Duodenal mucosa (tissue), 2 donors: ENCODE results near the gene SLC4A1AP.
"Not testable (repeated sequence)": the region's sequence is repeated elsewhere in the genome, so short reads cannot be mapped to it uniquely, and the experiment has no call there.

Experiments used
- H3K27ac ChIP-seq: one replicate; pipeline ENCODE4 v1.7.0; 2013; ENCODE audit warnings: low read depth, low read length
- H3K27me3 ChIP-seq, 2 donors: one replicate each; pipeline ENCODE4 v1.7.0; 2013; ENCODE audit warnings: low read length in 2 of 2, control low read depth in 1 of 2; ENCODE audit not compliant: insufficient read depth in 2 of 2, control insufficient read depth in 1 of 2
- H3K36me3 ChIP-seq, 2 donors: one replicate each; pipeline ENCODE4 v1.7.0; 2013; ENCODE audit warnings: low read length in 2 of 2, control low read depth in 1 of 2; ENCODE audit not compliant: insufficient read depth in 2 of 2, control insufficient read depth in 1 of 2
- H3K4me1 ChIP-seq, 2 donors: one replicate each; pipeline ENCODE4 v1.7.0; 2013; ENCODE audit warnings: low read length in 2 of 2, control low read depth in 1 of 2; ENCODE audit not compliant: insufficient read depth in 2 of 2, control insufficient read depth in 1 of 2
- H3K4me3 ChIP-seq, 2 donors: one replicate each; pipeline ENCODE4 v1.7.0; 2013; ENCODE audit warnings: low read length in 2 of 2, low read depth in 1 of 2
- H3K9ac ChIP-seq, 2 donors: one replicate each; pipeline ENCODE4 v1.7.0; 2013; ENCODE audit warnings: low read length in 2 of 2, low read depth in 1 of 2
- H3K9me3 ChIP-seq, 2 donors: one replicate each; pipeline ENCODE4 v1.7.0; 2013; ENCODE audit warnings: low read length in 2 of 2, control low read depth in 1 of 2; ENCODE audit not compliant: control insufficient read depth in 1 of 2

The SLC4A1AP gene

DNA sequence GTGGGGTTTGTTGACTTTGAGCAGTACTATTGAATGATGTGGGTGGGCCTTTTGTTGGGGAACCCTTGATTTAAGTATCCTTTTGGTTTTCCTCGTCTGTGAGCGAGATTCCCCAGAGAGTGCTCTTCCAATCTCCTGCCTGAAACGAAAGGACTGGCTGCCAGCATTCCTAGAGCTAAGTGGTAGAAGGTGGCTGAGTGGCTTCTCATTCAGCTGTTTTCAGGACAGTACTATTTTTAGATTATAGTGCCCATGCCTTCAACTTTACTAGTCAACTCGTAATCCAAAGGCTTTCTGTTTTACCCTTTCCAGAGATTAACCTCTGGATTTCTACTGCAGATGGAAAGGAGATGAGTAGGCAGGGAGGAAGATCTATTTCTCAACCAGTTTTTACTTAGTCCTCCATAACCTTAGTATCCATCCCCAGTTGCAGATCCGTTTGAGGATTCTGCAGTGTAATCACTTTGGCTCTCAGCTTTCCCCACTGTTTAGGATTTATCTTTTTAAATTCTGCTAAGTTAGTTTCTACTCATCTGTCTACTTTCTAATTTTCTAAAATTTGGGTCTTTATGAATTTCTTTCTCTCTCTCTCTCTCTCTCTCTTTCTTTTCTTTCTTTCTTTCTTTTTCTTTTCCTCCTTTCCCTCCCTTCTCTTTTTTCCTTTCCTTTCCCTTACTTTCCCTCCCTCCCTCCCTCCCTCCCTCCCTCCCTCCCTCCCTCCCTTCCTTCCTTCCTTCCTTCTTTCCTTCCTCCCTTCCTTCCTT is 9.2 kb downstream of the SLC4A1AP start:
- H3K36me3 ChIP-seq, result peaks cover 25 to 55% of the 10 kb centered on the region in 2 donors
- H3K9me3 ChIP-seq, result no peaks in the 10 kb centered on the region
- no peak overlapping the region for H3K4me3 ChIP-seq
- H3K9ac ChIP-seq, result no peak overlapping the region
- H3K27ac ChIP-seq, result no peak overlapping the region
- no peaks in the 10 kb centered on the region for H3K27me3 ChIP-seq
- H3K4me1 ChIP-seq, result no peaks in the 10 kb centered on the region

DNA sequence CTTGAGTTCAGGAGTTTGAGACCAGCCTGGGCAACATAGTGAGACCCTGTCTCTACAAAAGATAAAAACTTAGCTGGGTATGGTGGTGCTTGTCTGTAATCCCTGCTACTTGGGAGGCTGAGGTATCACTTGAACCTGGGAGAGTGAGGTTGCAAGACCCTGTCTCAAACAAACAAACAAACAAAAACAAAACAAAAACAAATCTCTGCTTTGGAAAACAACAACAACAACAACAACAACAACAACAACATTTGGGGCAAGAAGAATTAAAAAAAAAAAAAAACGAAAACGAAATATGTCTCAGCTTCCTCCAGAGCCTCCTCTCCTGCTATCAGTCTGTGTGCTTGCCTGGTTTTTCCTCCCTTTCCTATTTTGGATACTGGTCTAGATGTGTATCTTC is 16.9 kb downstream of the SLC4A1AP start:
- Histone ChIP-seq H3K4me1 (peaks cover 6 to 10% of the 10 kb centered on the region in 2 donors), H3K4me3 (no peak overlapping the region), H3K27me3 (no peaks in the 10 kb centered on the region), H3K9me3 (no peaks in the 10 kb centered on the region), H3K9ac (no peak overlapping the region), H3K27ac (no peak overlapping the region), H3K36me3 (peaks cover 15 to 57% of the 10 kb centered on the region in 2 donors)

DNA sequence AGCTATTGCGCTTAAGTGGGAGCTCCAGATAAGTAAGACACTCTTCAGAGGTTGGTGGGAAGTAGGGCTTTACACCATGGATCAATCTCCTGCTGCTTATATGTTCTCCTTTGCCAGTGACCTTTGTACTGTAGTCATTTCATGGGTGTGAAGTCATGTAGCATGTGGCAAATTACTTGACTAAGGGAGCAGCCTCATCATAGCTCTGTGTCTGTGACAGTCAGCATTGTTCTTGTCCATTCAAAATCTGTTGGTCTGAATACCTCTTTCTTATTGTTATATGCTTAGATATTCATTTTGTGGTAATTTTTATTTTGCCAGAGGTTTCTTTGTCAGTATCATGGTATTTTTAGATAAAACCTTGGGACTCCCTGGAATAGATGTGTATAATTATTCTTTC is 18.2 kb downstream of the SLC4A1AP start:
- Histone ChIP-seq H3K27ac (no peak overlapping the region), H3K9me3 (no peaks in the 10 kb centered on the region), H3K9ac (no peak overlapping the region), H3K27me3 (no peaks in the 10 kb centered on the region), H3K4me3 (no peak overlapping the region), H3K36me3 (peaks cover 16 to 56% of the 10 kb centered on the region in 2 donors), H3K4me1 (peaks cover 6 to 10% of the 10 kb centered on the region in 2 donors)

DNA sequence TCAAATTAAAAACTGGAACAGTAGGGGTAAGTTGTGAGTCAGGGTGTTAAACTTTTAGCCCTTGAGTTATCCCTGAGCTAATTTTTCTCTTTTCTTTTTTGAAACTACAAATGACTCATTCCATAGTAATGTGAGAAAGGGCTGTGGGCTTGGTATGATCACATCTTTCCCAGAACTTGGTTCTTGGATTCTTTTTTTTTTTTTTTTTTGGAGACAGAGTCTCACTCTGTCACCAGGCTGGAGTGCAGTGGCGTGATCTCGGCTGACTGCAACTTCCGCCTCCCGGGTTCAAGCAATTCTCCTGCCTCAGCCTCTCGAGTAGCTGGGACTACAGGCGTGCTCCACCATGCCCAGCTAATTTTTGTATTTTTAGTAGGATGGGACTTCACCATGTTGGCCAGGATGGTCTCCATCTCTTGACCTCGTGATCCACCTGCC is 18.7 kb downstream of the SLC4A1AP start:
- H3K27ac ChIP-seq, H3K4me3 ChIP-seq, H3K9ac ChIP-seq, H3K9me3 ChIP-seq, H3K27me3 ChIP-seq, H3K4me1 ChIP-seq: not testable (repeated sequence)
- H3K36me3 ChIP-seq, result peaks cover 16 to 57% of the 10 kb centered on the region in 2 donors

DNA sequence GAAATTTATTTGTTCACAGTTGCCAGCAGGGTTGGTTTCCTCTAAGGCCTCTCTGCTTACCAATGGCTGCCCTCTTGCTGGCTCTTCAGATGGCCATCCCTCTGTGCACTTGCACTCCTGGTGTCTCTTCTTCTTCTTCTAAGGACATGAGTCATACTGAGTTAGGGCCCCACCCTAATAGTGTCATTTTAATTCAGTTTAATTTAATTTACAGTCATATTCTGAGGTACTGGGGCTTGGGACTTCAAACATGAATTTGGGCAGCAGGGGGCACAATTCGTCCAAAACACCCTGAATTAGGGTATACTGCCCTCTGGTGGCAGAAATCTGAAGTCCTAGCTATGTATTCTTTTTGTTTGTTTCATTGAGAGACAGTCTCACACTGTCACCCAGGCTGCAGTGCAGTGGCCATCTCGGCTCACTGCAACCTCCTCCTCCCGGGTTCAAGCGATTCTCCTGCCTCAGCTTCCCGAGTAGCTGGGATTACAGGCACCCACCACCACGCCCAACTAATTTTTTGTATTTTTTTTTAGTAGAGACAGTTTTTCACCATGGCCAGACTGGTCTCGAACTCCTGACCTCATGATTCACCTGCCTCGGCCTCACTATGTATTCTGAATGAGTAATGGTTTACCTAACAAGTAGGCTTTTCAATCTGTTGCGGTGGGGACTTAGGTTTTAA is 19.8 kb downstream of the SLC4A1AP start:
- H3K36me3 ChIP-seq, result peaks cover 10 to 56% of the 10 kb centered on the region in 2 donors
- no peaks in the 10 kb centered on the region for H3K9me3 ChIP-seq
- peaks cover 6 to 10% of the 10 kb centered on the region in 2 donors for H3K4me1 ChIP-seq
- H3K9ac ChIP-seq, result no peak overlapping the region
- H3K27me3 ChIP-seq, result no peaks in the 10 kb centered on the region
- H3K4me3 ChIP-seq, result no peak overlapping the region
- H3K27ac ChIP-seq, result no peak overlapping the region

DNA sequence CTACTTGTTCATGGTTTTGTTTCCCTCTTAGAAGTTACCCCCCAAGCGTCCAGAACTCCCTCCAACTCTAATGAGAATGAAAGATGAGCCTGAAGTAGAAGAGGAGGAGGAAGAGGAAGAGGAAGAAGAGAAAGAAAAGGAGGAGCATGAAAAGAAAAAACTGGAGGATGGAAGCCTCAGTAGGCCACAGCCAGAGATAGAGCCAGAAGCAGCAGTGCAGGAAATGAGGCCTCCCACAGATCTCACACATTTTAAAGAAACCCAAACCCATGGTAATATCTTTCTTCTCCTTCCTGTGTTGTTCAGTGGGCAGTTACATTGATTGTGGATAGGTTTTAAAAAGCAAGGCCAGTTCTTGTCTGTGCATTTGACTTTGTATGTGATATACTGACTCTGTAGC is 21.3 kb downstream of the SLC4A1AP start:
- not testable (repeated sequence) for H3K27ac ChIP-seq, H3K9me3 ChIP-seq, H3K9ac ChIP-seq, H3K4me3 ChIP-seq, H3K27me3 ChIP-seq, H3K4me1 ChIP-seq
- peaks cover 13 to 58% of the 10 kb centered on the region in 2 donors for H3K36me3 ChIP-seq

DNA sequence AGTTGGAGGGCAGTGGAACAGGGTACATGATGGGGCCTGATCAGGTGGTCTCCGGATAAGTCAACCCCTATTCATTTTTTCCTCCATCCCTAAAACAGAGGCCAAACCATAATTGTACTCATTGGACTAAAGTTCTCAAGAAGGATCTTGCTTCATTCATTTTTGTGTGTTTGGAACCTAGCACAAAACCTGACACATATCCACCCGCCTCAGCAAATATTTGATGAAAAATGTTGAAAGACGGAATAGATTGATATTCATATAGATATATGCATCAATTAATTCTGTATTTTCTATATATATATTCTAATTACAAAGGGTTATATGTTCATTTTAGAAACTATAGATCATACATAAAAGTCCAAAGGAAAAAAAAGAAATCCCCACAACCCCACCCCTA is 21.9 kb downstream of the SLC4A1AP start:
- Histone ChIP-seq H3K27ac (no peak overlapping the region), H3K9me3 (no peaks in the 10 kb centered on the region), H3K4me1 (peaks cover 6 to 10% of the 10 kb centered on the region in 2 donors), H3K36me3 (peaks cover 13 to 58% of the 10 kb centered on the region in 2 donors), H3K27me3 (no peaks in the 10 kb centered on the region), H3K9ac (no peak overlapping the region), H3K4me3 (no peak overlapping the region)

DNA sequence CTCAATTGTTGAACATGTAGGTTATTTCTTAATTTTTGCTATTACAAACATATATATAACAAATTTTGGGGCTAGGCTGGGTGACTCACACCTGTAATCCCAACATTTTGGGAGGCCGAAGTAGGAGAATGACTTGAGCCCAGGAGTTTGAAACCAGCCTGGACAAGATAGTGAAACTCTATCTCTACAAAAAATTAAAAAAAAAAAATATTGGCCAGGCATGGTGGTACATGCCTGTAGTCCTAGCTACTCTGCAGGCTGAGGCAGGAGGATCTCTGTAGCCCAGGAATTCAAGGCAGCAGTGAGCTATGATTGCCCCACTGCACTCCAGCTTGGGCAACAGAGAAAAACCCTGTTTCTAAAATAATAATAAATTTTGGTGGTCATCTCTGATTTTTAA is 23.5 kb downstream of the SLC4A1AP start:
- H3K4me1 ChIP-seq, result no peaks in the 10 kb centered on the region
- H3K27me3 ChIP-seq, result no peaks in the 10 kb centered on the region
- H3K36me3 ChIP-seq, result peaks cover 13 to 48% of the 10 kb centered on the region in 2 donors
- H3K4me3 ChIP-seq, result no peak overlapping the region
- H3K9ac ChIP-seq, result no peak overlapping the region
- H3K27ac ChIP-seq, result no peak overlapping the region
- no peaks in the 10 kb centered on the region for H3K9me3 ChIP-seq

DNA sequence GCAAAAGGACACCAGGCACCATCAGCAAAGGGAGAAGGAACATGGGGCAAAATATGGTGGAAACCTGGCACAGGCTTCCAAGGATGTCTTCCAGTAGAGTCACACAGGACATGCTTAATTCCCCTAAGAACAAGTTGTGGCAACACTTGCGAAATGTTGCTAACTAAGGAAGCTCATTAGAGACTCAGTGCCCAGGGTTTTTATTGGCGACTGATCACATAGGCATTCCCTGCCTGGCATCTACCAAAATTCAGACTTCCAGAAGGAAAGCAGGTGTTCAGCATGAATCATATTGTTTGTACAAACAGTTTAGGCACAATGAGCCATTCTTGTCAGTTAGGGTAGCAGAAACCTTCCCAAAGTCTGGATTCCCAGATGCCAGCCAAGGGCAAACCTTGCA is 25.7 kb downstream of the SLC4A1AP start:
- Histone ChIP-seq H3K27ac (no peak overlapping the region), H3K9ac (no peak overlapping the region), H3K4me3 (no peak overlapping the region), H3K36me3 (peaks cover 13 to 48% of the 10 kb centered on the region in 2 donors), H3K9me3 (no peaks in the 10 kb centered on the region), H3K27me3 (no peaks in the 10 kb centered on the region), H3K4me1 (no peaks in the 10 kb centered on the region)

DNA sequence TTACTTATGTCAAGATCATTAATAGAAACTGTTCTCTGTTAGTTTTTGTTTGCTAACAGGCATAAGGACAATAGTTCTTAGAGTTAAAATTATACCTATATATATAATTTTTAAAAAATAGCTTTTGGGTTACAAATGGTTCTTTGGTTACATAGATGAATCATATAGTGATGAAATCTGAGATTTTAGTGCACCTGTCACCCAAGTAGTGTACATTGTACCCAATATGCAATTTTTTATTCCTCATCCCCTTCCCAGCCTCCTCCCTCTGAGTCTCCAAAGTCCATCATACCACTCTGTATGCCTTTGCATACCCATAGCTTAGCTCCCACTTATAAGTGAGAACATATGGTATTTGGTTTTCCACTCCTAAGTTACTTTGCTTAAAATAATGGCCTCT is 26.4 kb downstream of the SLC4A1AP start:
- no peak overlapping the region for H3K4me3 ChIP-seq
- no peak overlapping the region for H3K27ac ChIP-seq
- peaks cover 13 to 45% of the 10 kb centered on the region in 2 donors for H3K36me3 ChIP-seq
- H3K9me3 ChIP-seq, result no peaks in the 10 kb centered on the region
- H3K27me3 ChIP-seq, result no peaks in the 10 kb centered on the region
- no peak overlapping the region for H3K9ac ChIP-seq
- H3K4me1 ChIP-seq, result no peaks in the 10 kb centered on the region
